ENCODE measurements around the gene ZFP91.

Gene ZFP91

DNA sequence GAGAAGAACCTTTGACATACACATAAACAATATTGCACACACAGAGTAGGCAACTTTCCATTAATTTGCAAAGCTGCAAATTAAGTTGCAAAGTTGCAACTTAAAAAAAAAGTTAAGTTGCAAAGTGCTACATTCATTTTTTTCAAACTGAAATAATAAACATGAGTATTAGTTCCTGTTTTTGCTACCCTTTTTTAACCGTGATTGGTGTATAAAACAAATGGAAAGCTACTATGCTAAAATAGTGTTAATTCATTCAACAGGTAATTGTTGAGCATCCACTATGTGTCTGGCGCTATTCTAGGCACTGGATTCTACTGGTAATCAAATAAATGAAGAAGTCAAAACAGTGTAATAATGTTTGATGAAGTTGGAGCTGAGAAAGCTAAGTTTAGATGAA, 8.1 kb downstream of the ZFP91 start:
- DNase-seq: no peak

DNA sequence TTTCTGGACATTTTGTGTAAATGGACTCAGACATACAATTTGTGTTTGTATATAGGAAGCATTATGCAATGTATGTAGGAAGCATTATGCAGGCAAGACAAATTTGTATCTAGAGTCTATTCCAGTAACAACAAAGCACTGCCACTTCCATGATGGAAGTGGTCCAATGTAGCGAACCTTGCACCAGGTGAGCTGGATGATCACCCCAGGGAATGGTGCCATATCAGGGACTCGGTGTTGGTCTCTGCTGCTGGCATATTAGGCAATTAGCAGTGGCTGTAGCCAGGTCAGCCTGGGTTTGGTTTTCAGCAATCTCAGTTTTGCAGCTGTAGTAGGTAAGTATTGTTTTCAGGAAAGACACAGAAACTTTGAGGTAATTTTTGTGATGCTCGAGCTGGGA, 12.8 kb downstream of the ZFP91 start:
- no peak for DNase-seq

DNA sequence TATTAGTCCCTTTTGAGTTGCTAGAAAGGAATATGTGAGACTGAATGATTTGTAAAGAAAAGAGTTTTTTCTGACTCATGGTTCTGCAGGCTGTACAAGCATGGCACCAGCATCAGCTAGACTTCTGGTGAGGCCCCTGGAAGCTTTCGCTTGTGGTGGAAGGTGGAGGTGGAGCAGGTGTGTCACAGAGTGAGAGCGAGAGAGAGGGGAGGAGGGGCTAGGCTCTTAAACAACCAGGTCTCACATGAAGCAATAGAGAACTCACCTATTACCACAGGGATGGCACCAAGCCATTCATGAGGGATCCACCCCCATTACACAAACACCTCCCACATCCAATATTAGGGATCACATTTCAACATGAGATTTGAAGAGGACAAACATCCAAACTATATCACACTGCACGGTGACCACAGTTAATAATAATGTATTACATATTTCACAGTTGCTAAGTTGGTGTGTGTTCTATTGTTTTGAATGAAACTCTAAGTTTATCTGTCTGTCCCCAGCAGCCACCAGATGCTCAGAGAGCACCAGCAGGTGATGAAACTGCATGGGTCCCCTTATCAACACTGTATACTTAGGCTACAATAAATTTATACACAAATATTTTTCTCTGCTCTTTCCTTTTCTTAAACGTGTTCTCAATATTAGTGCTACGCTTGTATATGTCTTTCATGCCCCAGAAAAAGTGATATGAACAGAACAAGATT, 14.1 kb downstream of the ZFP91 start:
- DNase-seq: peak; percentile 20

DNA sequence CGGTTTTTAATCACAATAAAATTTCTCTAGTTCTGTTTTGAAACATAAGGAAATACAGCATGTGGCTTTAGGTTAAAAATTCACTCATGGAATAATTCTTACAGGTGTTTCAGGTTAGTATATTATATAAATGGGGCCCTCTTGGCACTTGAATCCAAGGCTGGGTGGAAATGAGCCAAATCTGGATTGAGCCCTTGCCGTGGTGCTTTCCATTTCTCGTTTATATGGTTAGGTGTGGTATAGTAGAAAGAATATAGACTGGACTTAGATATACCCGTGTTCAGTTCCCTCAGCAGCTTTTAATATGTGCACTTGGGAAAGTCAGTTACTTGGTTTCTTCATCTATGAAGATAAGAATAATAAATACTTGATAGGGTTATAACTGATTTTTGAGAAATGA, 16.0 kb downstream of the ZFP91 start:
- no peak for DNase-seq

DNA sequence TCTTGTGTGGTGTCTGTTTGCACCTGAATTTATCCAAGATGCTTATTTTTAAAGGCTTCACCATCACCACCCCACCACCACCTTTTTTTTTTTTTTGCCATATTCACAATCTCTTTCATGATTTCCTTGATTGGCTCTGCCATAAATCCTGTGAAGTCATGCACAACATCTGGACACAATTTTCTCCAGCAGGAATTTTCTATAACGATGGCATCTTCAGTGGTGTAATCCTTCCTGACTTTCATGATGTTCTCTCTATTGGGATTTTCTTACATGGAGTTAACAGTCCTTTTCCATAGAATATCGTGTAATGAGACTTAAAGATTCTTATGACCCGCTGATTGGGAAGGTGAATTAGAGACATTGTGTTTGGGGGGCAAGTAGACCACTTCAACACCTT, 17.8 kb downstream of the ZFP91 start:
- DNase-seq: no peak

DNA sequence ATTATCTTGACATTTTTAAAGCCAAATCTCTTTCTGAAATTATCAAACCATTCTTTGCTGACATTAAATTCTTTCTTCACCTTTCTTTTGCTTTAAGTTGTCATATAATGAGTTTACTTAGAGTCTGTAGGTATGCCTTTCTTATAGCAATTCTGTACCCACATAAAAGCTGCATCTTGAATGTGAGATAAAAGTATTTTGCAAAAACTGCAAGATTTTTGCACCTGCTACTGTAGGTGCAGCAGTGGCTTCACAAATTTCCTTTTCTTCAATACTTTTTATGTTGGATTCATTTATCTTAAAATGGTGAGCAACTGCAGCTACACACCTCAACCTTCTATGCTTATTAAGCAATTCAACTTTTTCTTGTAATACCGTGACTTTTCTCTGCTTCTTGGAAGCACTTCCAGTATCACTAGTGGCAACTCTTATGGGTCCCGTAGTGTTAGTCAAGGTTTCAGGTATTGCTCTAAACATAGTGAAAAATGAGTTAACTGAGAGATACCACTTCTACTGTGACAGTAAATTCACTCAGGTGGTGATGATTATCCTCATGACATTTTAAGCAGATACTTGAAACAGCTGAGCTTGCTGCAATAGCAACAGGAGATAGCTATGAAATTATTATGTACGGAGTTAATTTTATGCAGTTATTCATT, 18.8 kb downstream of the ZFP91 start:
- no peak for DNase-seq

DNA sequence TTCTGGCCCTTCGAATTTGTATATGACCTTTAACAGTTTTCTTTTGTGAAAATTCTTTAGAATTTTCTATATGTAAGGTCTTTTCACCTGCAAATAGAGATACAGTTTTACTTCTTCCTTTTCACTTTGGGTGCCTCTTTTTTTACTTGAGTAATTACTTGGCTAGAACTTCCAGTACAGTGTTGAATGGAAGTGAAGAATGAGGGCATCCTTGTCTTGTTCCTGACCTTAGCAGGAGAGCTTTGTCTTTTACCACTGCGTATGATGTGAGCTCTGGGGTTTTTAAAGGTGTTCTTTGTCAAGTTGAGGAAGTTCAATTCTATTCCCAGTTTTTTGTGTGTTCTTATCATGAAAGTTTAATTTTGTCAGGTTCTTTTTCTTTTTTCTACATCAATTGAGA, 21.6 kb downstream of the ZFP91 start:
- no peak for DNase-seq

DNA sequence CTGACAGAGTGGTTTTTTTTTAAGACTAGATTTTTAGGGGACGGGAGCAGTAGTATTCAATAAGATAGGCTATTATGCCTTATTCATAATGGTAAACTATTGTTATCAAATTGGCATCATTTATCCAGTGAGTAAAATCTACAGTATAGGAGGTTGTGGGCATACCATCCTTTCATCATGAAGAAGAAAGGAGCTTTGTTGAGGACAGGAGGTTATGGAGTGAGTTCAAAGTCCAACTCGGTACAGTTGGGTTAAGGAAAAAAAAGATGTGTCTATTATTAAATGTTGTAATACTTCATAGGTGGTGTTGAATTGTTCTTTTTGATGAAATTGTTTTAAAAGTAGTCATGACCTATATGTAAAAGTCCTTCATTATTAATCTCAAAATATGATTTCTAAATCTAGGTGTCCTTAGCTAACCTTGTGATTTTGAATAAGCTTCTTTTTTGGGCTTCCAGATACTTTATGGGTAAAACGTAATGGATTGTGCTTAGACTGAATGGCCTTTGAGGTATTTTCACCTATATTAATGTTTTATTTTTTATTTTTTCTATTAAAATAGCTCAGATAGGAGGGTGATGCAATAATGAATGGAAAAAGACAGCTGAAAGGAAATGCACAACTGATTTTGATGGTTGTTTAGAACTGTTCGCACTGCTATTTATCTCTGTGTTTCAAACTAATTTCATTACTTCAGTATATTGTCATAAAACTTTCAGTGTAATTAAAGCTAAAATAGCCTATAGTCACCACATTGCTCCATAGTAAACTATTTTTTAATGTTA, 28.3 kb downstream of the ZFP91 start:
- no peak for DNase-seq

DNA sequence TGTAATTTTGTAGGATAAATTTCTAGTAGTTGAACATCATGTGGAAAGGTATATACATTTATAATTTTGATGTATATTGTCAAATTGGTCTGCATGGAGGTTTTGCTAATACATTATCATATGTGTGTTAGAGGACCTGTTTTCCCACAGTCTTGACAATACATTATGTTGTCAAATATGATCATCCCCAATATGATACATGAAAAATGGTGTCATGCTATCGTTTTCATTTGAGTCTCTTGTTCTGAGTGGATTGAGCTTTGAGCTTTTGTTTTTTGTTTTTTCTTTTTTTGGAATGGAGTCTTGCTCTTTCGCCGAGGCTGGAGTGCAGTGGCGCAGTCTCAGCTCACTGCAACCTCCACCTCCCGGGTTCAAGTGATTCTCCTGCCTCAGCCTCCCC, 29.5 kb downstream of the ZFP91 start:
- no peak for DNase-seq

DNA sequence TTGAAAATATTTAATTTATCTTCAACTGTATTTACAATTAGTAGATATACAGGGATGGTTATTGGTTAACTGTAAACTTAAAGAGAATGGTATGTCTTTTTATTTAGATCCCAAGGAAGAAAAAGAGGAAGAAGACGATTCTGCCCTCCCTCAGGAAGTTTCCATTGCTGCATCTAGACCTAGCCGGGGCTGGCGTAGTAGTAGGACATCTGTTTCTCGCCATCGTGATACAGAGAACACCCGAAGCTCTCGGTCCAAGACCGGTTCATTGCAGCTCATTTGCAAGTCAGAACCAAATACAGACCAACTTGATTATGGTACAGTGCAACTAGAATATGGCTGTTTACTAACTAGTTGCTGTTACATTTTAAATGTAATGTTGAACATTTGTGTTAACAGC, 30.9 kb downstream of the ZFP91 start:
- no peak for DNase-seq

DNA sequence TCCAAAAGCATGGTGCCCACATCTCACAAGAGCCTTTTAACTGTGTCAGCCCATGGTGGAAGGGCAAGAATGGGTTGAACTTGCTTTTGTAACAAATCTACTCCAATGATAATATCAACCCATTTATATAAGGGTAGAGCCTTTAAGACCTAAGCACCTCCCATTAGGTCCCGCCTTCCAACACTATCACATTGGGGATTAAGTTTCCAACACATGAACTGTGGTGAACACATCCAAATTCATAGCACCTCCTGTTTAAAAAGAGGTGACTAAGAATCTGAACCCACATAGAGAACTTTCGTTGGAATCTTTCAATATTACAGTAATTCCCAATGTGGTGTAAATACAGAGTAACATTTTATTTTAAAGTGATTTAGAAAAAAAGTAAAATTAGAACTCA, 34.4 kb downstream of the ZFP91 start:
- no peak for DNase-seq

DNA sequence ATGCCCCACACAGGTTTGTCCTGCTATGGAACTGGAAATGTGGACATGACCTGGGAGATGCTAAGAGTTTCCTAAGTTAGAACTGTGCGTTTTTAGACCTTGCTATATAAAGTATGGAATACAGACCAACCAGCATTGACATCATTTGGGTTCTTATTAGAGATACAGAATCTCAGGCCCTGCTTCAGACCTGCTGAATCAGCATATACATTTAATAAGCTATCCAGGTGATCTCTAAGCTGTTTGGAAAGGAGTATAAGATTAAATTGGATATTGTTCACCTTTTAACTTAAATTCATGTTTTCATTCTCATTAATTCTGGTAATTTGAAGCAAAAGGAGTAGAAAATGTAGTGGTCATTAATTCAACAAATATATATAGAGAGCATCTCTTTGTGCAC, 36.7 kb downstream of the ZFP91 start:
- no peak for DNase-seq

DNA sequence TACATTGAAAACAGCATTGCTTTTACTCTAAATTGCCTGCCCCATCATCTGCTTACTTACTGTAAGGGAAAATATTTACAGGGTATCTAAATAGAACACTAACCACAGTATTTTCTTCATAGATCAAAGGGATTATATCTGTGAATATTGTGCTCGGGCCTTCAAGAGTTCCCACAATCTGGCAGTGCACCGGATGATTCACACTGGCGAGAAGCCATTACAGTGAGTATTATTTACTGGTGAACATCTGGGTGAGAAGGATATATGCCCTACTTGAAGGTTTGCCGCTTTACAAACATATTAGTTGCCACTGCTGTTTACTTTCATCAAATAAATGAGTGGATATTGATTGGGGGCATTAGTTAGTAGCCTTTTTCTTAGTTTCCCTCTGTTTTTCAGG, 37.7 kb downstream of the ZFP91 start:
- DNase-seq: no peak

DNA sequence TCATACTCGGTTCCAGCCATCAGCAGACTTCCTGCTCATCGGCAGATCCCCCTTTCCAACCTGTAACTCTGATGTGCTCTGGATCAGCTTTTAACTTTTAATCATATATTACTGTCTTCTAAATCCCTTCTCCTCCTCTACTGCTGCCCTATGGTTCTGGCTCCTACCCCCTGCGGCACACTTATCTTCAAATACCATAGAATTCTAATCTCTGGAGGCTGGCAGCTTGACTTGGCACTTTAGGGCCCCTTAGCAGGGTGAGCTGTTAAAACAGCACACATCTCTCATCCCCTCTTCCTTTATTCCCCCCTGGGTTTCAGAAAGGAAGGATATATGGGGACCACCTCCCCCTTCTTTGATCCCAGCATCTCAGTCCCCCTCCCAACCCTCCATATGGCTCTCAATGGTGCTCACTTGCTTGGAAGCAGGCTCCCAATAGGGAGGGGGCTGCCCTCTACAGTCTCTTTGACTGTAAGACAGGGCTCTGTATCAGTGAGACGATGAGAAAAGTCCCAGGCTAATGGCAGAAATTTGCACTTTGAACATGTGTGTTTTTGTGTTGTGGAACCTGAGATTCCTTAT, 39.2 kb downstream of the ZFP91 start:
- no peak for DNase-seq

DNA sequence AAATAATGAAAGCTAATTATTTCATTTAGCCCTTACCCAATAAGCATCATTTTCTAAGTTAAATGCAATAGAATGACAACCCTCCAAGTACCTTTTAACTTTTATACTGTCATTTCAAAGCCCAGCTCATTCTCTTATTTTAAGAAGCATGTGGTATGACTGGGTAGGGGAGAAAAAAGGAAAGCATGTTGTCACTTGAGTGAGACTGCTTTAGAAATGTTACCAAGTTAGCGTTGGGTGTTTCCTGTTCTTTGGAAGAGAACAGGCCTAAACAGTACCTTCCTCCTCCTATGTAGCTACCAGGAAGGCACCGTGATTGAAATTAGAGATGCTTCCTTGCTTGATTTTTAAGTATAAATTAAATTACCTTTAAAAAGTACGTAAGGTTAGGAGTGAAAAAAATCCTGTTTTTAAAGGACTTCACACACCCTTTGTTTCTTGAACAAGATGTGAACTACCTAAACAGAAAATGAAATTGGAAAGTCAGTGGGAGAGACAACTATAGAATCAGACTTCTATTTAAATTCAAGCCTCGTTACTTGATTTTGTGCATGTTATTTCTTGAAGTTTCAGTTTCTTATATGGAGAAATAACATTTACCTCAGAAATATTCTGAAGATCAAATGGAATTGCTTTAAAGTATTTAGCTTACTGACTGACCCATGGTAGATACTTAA, 42.9 kb downstream of the ZFP91 start:
- no peak for DNase-seq

DNA sequence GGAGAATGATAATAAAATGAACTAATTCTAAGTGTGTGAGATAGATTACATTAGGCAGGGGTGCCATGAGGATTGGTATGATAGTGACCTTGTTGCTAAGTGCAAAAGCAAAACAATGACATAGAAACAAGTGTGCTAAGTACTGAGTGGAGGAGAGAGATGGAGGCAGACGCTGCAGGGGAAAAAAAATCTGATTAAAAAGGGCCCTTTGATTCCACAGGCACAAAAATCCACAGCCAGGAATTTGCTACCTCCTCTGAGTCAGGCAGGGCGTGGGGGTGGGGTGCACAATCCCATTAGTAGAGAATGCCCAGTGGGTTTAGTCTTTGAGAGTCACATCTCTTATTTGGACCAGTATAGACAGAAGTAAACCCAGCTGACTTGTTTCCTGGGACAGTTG, 43.5 kb downstream of the ZFP91 start, which contains the start of gene CNTF:
CNTF (plus strand) TSS at position 322 of the 400 bp plus-strand sequence. CDS start 88 bp downstream, outside the sequence.
- no peak for DNase-seq

DNA sequence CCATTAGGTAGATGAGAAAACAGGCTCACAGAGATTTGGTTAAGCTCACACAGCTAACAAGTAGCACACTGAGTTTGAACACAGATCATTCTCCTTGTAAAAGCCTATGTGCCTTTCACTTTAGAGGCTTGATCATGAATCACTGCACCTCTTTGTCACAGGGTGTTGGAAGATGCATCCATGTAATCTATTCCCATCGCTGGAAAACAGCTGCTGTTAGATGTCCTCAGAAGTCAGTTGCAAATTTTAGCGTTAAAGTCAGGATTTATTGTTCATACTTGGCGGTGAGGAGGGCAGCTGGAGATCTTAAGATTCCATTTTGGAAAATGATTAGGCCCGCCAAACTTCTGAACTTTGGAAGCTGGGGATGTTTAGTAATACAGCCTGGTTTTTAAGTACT, 46.2 kb downstream of the ZFP91 start:
- no peak for DNase-seq

DNA sequence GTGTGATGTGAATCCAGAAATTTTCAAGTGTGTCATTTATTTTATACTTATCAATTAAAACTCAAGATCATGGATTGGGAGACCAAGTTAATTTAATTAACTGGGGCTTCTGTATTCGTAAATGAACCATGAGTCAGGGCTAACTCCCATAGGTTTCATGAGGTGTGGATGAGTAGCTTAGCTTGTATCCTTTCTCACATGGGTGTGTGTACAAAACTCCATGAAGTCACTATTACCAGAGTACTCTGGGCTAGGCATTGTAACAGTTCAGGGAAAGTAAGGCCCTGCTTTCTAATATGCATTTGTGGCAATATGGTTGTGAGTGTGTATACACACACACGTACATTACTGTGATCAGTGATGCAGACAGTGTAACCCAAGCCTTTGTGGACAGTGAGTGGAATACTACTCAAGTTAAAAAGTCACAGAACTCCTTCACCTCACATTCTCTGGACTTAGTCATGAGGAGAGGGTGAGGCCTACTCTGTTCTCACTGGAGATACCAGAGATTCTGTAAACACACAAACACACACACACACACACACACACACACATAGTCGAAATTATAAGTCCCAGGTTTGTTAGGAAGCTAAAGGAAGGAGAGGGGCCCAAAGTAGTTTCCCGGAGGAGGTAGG, 47.1 kb downstream of the ZFP91 start:
- no peak for DNase-seq

DNA sequence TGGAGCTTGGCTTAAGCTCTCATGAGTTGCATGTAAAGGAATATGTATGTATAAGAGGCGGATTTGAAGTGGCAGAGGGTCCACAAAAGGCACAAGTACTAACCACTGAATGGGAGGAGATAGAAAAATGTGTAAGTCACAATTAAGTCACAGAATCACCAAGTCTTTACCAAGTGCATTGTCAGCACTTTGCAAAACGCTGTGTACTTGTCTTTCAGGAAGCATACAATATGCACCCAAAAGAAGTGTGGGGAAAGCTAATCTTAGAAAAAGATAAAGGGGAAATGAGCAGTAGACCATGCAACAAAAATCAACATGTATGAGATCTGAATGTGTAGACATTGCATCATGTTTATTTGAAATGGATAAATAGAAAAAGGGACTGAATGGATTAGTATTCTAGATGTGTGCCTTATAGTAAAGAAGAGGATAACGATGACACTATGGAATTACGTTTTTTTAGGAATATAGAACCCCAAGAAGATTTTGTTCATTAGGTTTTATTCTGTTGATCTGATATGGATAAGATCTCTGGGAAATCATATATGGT, 48.1 kb downstream of the ZFP91 start:
- DNase-seq: no peak

DNA sequence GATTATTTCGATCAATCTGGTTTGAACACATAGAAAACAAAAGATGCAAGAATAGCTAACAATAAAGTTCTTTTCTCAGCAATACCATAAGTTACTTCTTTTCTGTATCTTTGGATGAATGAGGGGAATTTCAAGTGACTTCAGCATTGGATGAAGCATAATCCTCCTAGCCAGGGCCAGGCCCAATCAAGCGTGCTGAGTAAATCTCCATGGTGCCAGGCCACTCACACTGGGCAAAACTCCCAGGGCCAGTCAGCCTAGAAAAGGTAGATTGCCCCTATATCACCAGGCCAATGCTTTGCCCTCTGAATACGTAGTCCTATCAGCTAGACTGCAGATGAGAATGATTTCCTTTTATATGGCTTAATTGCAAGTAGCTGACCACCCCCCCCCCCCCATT, 49.6 kb downstream of the ZFP91 start:
- DNase-seq: no peak

DNA sequence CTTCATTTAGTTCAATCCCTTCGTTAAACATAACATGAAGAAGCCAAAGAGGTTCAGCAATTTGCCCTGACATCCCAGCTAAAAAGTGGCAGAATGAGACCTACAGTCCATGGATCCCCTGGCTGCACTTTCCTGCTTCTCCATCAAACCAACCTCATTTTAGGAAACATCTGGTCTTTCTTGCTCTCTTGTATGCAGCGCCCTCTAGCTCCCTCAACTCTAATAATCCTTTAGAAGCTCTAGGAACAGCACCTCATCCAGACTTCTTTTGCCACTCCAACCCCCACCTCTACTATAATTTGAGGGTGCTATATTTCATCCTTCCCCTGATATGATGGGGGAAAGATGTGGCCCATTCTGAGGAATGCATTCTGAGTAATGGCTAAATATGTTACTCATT, 51.0 kb downstream of the ZFP91 start:
- DNase-seq: peak; percentile 29

DNA sequence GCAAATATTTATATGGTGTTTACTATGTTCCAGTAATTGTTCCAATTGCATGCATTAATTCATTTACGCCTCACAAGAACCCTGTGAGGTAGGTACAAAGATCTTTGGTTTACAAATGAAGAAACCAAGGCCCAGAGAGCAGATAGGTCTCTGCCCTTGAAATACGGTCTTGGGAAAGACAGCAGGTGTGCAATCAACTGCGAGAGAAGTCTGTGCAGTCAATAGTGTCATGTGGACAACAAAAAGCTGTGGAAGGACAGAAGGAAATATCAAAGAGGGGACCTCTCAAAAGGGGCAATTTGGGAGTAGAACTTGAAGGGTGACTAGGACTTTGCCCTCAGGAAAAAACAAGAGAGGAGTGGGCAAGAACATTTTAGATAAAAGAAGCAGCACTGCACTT, 52.5 kb downstream of the ZFP91 start:
- no peak for DNase-seq

All from NCI-H2171 treated with DMSO at 0.1 percent for 48 hours (cell line).